Caco-2 (cell line): ENCODE measurements around the gene C19orf44. TPM values are rescaled to one million over a fixed set of nuclear protein-coding genes. Genes with fewer than 3 reads are reported as not detected.

Experiments used
- BruUV-seq: library from RNA; stranded (reverse); fragments of 400-500 nt; replicated peaks from 2 replicates; lab custom pipeline; 2021; lab: Mats Ljungman, UMichigan
- CTCF ChIA-PET: fragments of 300-600 bp; sonication (Branson Sonifier 250); formaldehyde crosslinking; loops from one replicate; lab custom pipeline; 2022; ENCODE audit warnings: antibody characterized with exemption; lab: Charles Lee
- POLR2A ChIA-PET: fragments of 300-600 bp; sonication (Branson Sonifier 250); formaldehyde crosslinking; loops from one replicate; lab custom pipeline; 2022; ENCODE audit warnings: antibody characterized with exemption; lab: Charles Lee
- DNase-seq, 2 experiments: peaks; one replicate each; pipeline versions ENCODE4 v3.0.0 to v3.0.0-alpha.2; 2020 to 2022
- H3K27me3 ChIP-seq: replicated peaks from 2 replicates; pipeline ENCODE4 v1.6.0; 2011; ENCODE audit warnings: low read length; ENCODE audit not compliant: control insufficient read depth, insufficient read depth
- H3K36me3 ChIP-seq: 2 replicates; pipeline ENCODE4 v1.5.1; 2011; ENCODE audit warnings: low read length; ENCODE audit not compliant: control insufficient read depth, insufficient read depth
- H3K4me1 ChIP-seq: fragments of 250-450 bp; sonication (Bioruptor Pico); 2 replicates; pipeline ENCODE4 v1.5.1; 2020; ENCODE audit warnings: mild to moderate bottlenecking
- H3K4me3 ChIP-seq: 2 replicates; pipeline ENCODE4 v1.5.1; 2011; ENCODE audit warnings: low read depth, mild to moderate bottlenecking, control low read depth, low read length
- H3K9me3 ChIP-seq: fragments of 250-450 bp; sonication (Bioruptor Pico); 2 replicates; pipeline ENCODE4 v1.5.1; 2020; ENCODE audit warnings: mild to moderate bottlenecking, moderate library complexity
- H3K27ac Mint-ChIP-seq: one replicate; pipeline ENCODE4 v1.8.0; 2022; ENCODE audit warnings: mixed read lengths; ENCODE audit not compliant: unreplicated experiment
- H3K27me3 Mint-ChIP-seq: one replicate; pipeline ENCODE4 v1.8.0; 2022; ENCODE audit warnings: mixed read lengths; ENCODE audit not compliant: insufficient read depth, unreplicated experiment
- H3K36me3 Mint-ChIP-seq: one replicate; pipeline ENCODE4 v1.8.0; 2022; ENCODE audit warnings: mild to moderate bottlenecking, mixed read lengths; ENCODE audit not compliant: insufficient read depth, unreplicated experiment
- H3K4me1 Mint-ChIP-seq: one replicate; pipeline ENCODE4 v1.8.0; 2022; ENCODE audit warnings: low read depth, mixed read lengths; ENCODE audit not compliant: unreplicated experiment
- H3K4me3 Mint-ChIP-seq: one replicate; pipeline ENCODE4 v1.8.0; 2022; ENCODE audit warnings: mild to moderate bottlenecking, moderate library complexity, mixed read lengths; ENCODE audit not compliant: unreplicated experiment
- H3K9me3 Mint-ChIP-seq: one replicate; pipeline ENCODE4 v1.8.0; 2022; ENCODE audit warnings: mixed read lengths; ENCODE audit not compliant: unreplicated experiment
- CTCF ChIP-seq, 2 experiments: fragments of 200-600 bp in 1 of 2; IDR thresholded peaks; 1 replicate in 1 of 2; 2 replicates in 1 of 2; pipeline versions ENCODE4 v1.5.1 to v1.8.0; 2011 to 2022; ENCODE audit warnings: antibody characterized with exemption in 1 of 2, control low read depth in 1 of 2, inconsistent platforms in 1 of 2, low read depth in 1 of 2, low read length in 1 of 2, mild to moderate bottlenecking in 1 of 2, moderate library complexity in 1 of 2; ENCODE audit not compliant: insufficient read depth in 1 of 2, severe bottlenecking in 1 of 2, unreplicated experiment in 1 of 2
- intact Hi-C: fragments of 100-400 bp; cut with micrococcal nuclease; formaldehyde crosslinking; loops from one replicate; pipeline ENCODE4 v1.10.0; 2022; ENCODE audit not compliant: unreplicated experiment
- total RNA-seq: library from RNA; stranded (reverse); gene quantifications from 2 replicates; pipeline ENCODE4 v1.2.3, GENCODE V29; 2022

C19orf44 gene
- total RNA-seq, 1 experiment from 2014 or later: 3.4 TPM

GRCh38 chr19:16454351-16454918 lies 41.8 kb upstream of the C19orf44 start:
- Mint-ChIP-seq H3K27ac (no peak overlapping the region), H3K36me3 (peaks cover 15% of the 10 kb centered on the region), H3K4me1 (peaks cover 11% of the 10 kb centered on the region), H3K9me3 (peaks cover 5% of the 10 kb centered on the region), H3K4me3 (no peak overlapping the region), H3K27me3 (no peaks in the 10 kb centered on the region)
- no peaks in the 10 kb centered on the region for H3K36me3 ChIP-seq
- no peak for TF ChIP-seq CTCF (IDR thresholded peaks at IDR 0.05; ENCODE audit: insufficient read depth in 1 of 2, low read depth in 1 of 2, low read length in 1 of 2, severe bottlenecking in 1 of 2, unreplicated experiment in 1 of 2)
- BruUV-seq: no TSS peak
- no peaks in the 10 kb centered on the region for H3K4me1 ChIP-seq
- ChIA-PET CTCF (interaction anchor here (1.0 to 1.2 kb wide), 2 partner anchors 13 to 68 kb away, joined by 3 to 4 read pairs; no protein-coding TSS in a partner anchor), POLR2A (no interaction called here)
- DNase-seq: no peak
- H3K9me3 ChIP-seq: no peaks in the 10 kb centered on the region
- no peak overlapping the region for H3K4me3 ChIP-seq
- H3K27me3 ChIP-seq: no peaks in the 10 kb centered on the region
- intact Hi-C loops: no loop called here

GRCh38 chr19:16455489-16455888 lies 40.7 kb upstream of the C19orf44 start:
- H3K4me3 ChIP-seq: no peak overlapping the region
- no peak for DNase-seq
- no peaks in the 10 kb centered on the region for H3K27me3 ChIP-seq
- H3K4me3 Mint-ChIP-seq: no peak overlapping the region
- ChIA-PET CTCF (no interaction called here), POLR2A (no interaction called here)
- peaks cover 11% of the 10 kb centered on the region for H3K4me1 Mint-ChIP-seq
- no peaks in the 10 kb centered on the region for H3K9me3 ChIP-seq
- TF ChIP-seq CTCF (IDR thresholded peaks at IDR 0.05; ENCODE audit: insufficient read depth in 1 of 2, low read depth in 1 of 2, low read length in 1 of 2, severe bottlenecking in 1 of 2, unreplicated experiment in 1 of 2): no peak
- intact Hi-C loops: no loop called here
- H3K27ac Mint-ChIP-seq: no peak overlapping the region
- H3K9me3 Mint-ChIP-seq: no peaks in the 10 kb centered on the region
- no peaks in the 10 kb centered on the region for H3K27me3 Mint-ChIP-seq
- H3K4me1 ChIP-seq: no peaks in the 10 kb centered on the region
- H3K36me3 Mint-ChIP-seq: peaks cover 9% of the 10 kb centered on the region
- no peaks in the 10 kb centered on the region for H3K36me3 ChIP-seq
- no TSS peak for BruUV-seq

GRCh38 chr19:16456652-16457194 lies 39.5 kb upstream of the C19orf44 start:
- TF ChIP-seq CTCF (IDR thresholded peaks at IDR 0.05; ENCODE audit: insufficient read depth in 1 of 2, low read depth in 1 of 2, low read length in 1 of 2, severe bottlenecking in 1 of 2, unreplicated experiment in 1 of 2): no peak
- H3K4me1 Mint-ChIP-seq: peaks cover 11% of the 10 kb centered on the region
- intact Hi-C loops: no loop called here
- peak overlapping the region; percentile 15 for H3K27ac Mint-ChIP-seq
- H3K27me3 ChIP-seq: no peaks in the 10 kb centered on the region
- no peaks in the 10 kb centered on the region for H3K9me3 Mint-ChIP-seq
- H3K27me3 Mint-ChIP-seq: no peaks in the 10 kb centered on the region
- H3K4me3 Mint-ChIP-seq: no peak overlapping the region
- CTCF ChIA-PET: interaction anchor here (1.7 kb wide), 1 partner anchor 39 kb away, joined by 4 read pairs; the partner anchor contains the start of genes C19orf44 and CALR3
- no peak overlapping the region for H3K4me3 ChIP-seq
- H3K4me1 ChIP-seq: no peaks in the 10 kb centered on the region
- H3K36me3 ChIP-seq: no peaks in the 10 kb centered on the region
- no peaks in the 10 kb centered on the region for H3K9me3 ChIP-seq
- peaks cover 9% of the 10 kb centered on the region for H3K36me3 Mint-ChIP-seq
- DNase-seq: no peak
- POLR2A ChIA-PET: no interaction called here
- BruUV-seq: no TSS peak
